ENCODE results near the gene GALNTL6.

- TF ChIP-seq YY1 (IDR thresholded peaks at IDR 0.05; ENCODE audit: insufficient read depth, insufficient read length) (no peak), ZNF274 (IDR thresholded peaks at IDR 0.05; ENCODE audit: low read depth, low read length) (no peak), SUZ12 (IDR thresholded peaks at IDR 0.05; ENCODE audit: extremely low read depth, insufficient read depth, insufficient read length) (no peak)
These were observed 168.0 kb downstream of the GALNTL6 start for GRCh38 chr4:171981185-171981584.
